Smooth muscle cell (in vitro differentiated cells): ENCODE results near the gene G6PC3. TPM values are rescaled to one million over a fixed set of nuclear protein-coding genes. Genes with fewer than 3 reads are reported as not detected.
"Not testable (repeated sequence)": the region's sequence is repeated elsewhere in the genome, so short reads cannot be mapped to it uniquely, and the experiment has no call there.

ENCODE experiments used
- DNase-seq: peaks from one replicate; lab custom pipeline; 2025; ENCODE audit not compliant: unreplicated experiment; lab: John Stamatoyannopoulos, UW
- H2AFZ ChIP-seq: fragments of 200-600 bp; sonication (generic); 2 replicates; pipeline ENCODE4 v1.6.0; 2016; ENCODE audit warnings: antibody characterized with exemption, low read depth, mild to moderate bottlenecking
- H3F3A ChIP-seq: fragments of 200-600 bp; sonication (generic); 2 replicates; pipeline ENCODE4 v1.6.0; 2017; ENCODE audit warnings: antibody characterized with exemption, low read depth
- H3K27ac ChIP-seq: fragments of 200-600 bp; sonication (generic); 2 replicates; pipeline ENCODE4 v1.5.1; 2016; ENCODE audit warnings: low read depth, mild to moderate bottlenecking
- H3K27me3 ChIP-seq: fragments of 200-600 bp; sonication (generic); 2 replicates; pipeline ENCODE4 v1.6.1; 2016; ENCODE audit warnings: low read depth, mild to moderate bottlenecking
- H3K36me3 ChIP-seq: fragments of 200-600 bp; sonication (generic); 2 replicates; pipeline ENCODE4 v1.5.1; 2016; ENCODE audit warnings: low read depth
- H3K4me1 ChIP-seq: fragments of 200-600 bp; sonication (generic); 2 replicates; pipeline ENCODE4 v1.5.1; 2016; ENCODE audit warnings: low read depth
- H3K4me2 ChIP-seq: fragments of 200-600 bp; sonication (generic); 2 replicates; pipeline ENCODE4 v1.6.0; 2016; ENCODE audit warnings: mild to moderate bottlenecking
- H3K4me3 ChIP-seq: fragments of 200-600 bp; sonication (generic); 2 replicates; pipeline ENCODE4 v1.5.1; 2016; ENCODE audit warnings: mild to moderate bottlenecking
- H3K79me2 ChIP-seq: fragments of 200-600 bp; sonication (generic); 2 replicates; pipeline ENCODE4 v1.6.0; 2016; ENCODE audit warnings: low read depth, mild to moderate bottlenecking
- H3K9ac ChIP-seq: fragments of 200-600 bp; sonication (generic); 2 replicates; pipeline ENCODE4 v1.6.0; 2016; ENCODE audit warnings: low read depth
- H3K9me3 ChIP-seq: fragments of 200-600 bp; sonication (generic); replicated peaks from 2 replicates; pipeline ENCODE4 v1.5.1; 2016; ENCODE audit warnings: low read depth
- H4K20me1 ChIP-seq: fragments of 200-600 bp; sonication (generic); 2 replicates; pipeline ENCODE4 v1.6.0; 2016; ENCODE audit warnings: low read depth
- WGBS: methylation state at CpG from one replicate; pipeline ENCODE4 v1.1.7; 2016; ENCODE audit warnings: low lambda C conversion rate; 5-methylcytosine and 5-hydroxymethylcytosine counted together
- polyA plus RNA-seq: library from polyadenylated mRNA; unstranded; fragments of >200 nt; fragmentation: Nextera tagmentation; extraction: Ambion mirVana; gene quantifications from 2 replicates; pipeline ENCODE4 v1.2.1, GENCODE V29; 2016
- total RNA-seq: library from RNA; depleted of rRNA; stranded (reverse); fragments of >200 nt; gene quantifications from 2 replicates; pipeline ENCODE4 v1.2.3, GENCODE V29; 2014
- TF ChIP-seq, protein P1 (sequence below): fragments of 200-600 bp; sonication (generic); IDR thresholded peaks from 2 replicates; pipeline ENCODE4 v1.5.1; 2017; ENCODE audit warnings: borderline replicate concordance, mild to moderate bottlenecking, antibody characterized with exemption; ENCODE audit not compliant: insufficient read depth, poor library complexity, severe bottlenecking

G6PC3 gene
- total and polyA plus RNA-seq, 2 experiments from 2014 or later, result 40.2 to 103 TPM

DNA sequence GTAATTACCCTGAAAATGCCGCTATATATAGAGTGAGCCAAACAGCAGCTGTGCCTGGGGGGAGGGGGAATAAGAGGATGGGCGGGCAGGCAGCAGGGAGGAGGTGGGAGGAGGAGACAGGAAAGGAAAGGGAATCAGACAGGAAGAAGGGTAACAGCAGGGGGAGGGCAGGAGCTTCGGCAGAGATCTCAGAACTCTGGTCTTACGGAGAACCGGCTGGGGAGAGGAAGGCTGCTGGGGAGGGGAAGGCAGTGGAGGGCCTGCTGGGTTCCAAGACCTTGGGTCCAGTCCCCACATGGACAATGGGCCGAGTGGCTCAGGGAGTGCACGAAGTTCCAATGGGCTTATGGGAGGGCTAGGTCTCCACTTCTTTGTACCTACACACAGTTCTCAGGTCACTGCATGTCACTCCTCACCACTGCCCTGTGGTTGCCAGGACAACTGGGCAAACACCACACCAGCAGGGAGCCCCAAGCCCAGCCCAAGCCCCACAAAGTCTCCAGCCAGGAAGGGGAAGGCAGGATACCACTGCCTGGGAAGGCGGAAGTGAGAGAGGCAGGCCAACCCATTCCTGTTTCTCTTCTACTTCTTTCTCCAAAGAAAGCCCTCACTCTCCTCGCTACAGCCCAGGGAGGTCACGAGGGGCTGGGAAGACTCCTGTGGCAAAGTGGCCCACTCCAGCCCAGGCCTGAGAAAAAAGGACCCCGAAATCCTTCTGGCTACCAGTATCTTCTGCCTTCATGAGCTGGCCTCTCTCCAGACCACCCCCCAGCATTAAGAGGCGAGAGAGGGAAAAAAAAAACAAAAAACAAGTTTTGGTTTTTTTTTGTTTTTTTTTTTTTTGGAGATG, 25.3 kb downstream of the G6PC3 start:
- WGBS, result 17% methylated on average over 11 of the region's 12 CpGs
- no peak overlapping the region for H2AFZ ChIP-seq
- DNase-seq, result peak; percentile 80

GRCh38 chr17:44097110-44097958, 26.8 kb downstream of the G6PC3 start:
- Histone ChIP-seq H3K9ac (peak overlapping the region; percentile 86), H3K79me2 (peaks cover 14% of the 10 kb centered on the region), H3K4me2 (peak overlapping the region; percentile 78), H3K9me3 (no peaks in the 10 kb centered on the region), H3K4me3 (no peak overlapping the region), H2AFZ (no peak overlapping the region), H3F3A (peaks cover 16% of the 10 kb centered on the region), H4K20me1 (peaks cover 14% of the 10 kb centered on the region), H3K27ac (peak overlapping the region; percentile 98), H3K36me3 (no peaks in the 10 kb centered on the region), H3K27me3 (no peaks in the 10 kb centered on the region), H3K4me1 (peaks cover 25% of the 10 kb centered on the region)
- WGBS, result 54% methylated on average over 13 of the region's 13 CpGs
- TF ChIP-seq, protein P1, sequence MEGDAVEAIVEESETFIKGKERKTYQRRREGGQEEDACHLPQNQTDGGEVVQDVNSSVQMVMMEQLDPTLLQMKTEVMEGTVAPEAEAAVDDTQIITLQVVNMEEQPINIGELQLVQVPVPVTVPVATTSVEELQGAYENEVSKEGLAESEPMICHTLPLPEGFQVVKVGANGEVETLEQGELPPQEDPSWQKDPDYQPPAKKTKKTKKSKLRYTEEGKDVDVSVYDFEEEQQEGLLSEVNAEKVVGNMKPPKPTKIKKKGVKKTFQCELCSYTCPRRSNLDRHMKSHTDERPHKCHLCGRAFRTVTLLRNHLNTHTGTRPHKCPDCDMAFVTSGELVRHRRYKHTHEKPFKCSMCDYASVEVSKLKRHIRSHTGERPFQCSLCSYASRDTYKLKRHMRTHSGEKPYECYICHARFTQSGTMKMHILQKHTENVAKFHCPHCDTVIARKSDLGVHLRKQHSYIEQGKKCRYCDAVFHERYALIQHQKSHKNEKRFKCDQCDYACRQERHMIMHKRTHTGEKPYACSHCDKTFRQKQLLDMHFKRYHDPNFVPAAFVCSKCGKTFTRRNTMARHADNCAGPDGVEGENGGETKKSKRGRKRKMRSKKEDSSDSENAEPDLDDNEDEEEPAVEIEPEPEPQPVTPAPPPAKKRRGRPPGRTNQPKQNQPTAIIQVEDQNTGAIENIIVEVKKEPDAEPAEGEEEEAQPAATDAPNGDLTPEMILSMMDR, result no peak
- DNase-seq, result no peak

More for the DNA sequence above, 25.3 kb downstream of the G6PC3 start:
- no peaks in the 10 kb centered on the region for H3K27me3 ChIP-seq
- peaks cover 12% of the 10 kb centered on the region for H3K79me2 ChIP-seq
- H3K9me3 ChIP-seq, result no peaks in the 10 kb centered on the region
- peak overlapping the region; percentile 98 for H3K27ac ChIP-seq
- H3K9ac ChIP-seq, result peak overlapping the region; percentile 86
- H4K20me1 ChIP-seq, result peaks cover 14% of the 10 kb centered on the region
- TF ChIP-seq, protein P1, result no peak
- H3K4me1 ChIP-seq, result peaks cover 25% of the 10 kb centered on the region
- peaks cover 16% of the 10 kb centered on the region for H3F3A ChIP-seq
- peak overlapping the region; percentile 30 for H3K4me3 ChIP-seq
- no peaks in the 10 kb centered on the region for H3K36me3 ChIP-seq
- H3K4me2 ChIP-seq, result peak overlapping the region; percentile 78

DNA sequence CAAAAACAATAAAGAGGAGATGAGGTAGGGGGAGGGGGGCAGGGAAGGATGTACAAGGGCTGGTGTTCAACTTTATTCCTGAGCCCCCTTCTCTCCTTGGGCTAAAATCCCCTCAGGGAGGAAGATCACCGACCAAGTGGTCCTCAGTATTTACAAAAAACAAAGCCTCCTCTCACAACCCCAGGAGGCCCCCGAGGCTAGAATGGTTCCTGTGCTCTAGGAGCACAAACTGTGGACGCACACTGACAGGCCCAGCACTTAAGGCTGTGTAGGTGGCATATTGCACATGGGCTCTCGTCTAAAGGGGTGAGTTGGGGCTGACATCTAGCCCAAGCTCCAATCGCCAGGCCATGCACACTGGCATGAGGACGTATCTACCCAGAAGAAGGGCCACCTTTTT, 31.3 kb downstream of the G6PC3 start:
- not testable (repeated sequence) for H3K9me3 ChIP-seq, H3K4me3 ChIP-seq, H3K36me3 ChIP-seq, H2AFZ ChIP-seq, H3K4me1 ChIP-seq, H3K27me3 ChIP-seq, DNase-seq
- peaks cover 19% of the 10 kb centered on the region for H4K20me1 ChIP-seq
- H3K27ac ChIP-seq, result peak overlapping the region; percentile 77
- H3K79me2 ChIP-seq, result peaks cover 43% of the 10 kb centered on the region
- WGBS, result 83% methylated on average over 6 of the region's 6 CpGs
- H3K9ac ChIP-seq, result peak overlapping the region; percentile 14
- peaks cover 11% of the 10 kb centered on the region for H3F3A ChIP-seq
- peak overlapping the region; percentile 56 for H3K4me2 ChIP-seq
